Muscle of leg (tissue), 11 donors: ENCODE data around the gene TCEAL1. TPM values are rescaled to one million over a fixed set of nuclear protein-coding genes. Genes with fewer than 3 reads are reported as not detected.
"Not testable (repeated sequence)": the region's sequence is repeated elsewhere in the genome, so short reads cannot be mapped to it uniquely, and the experiment has no call there.

Experiments used
- DNase-seq: peaks from one replicate; pipeline ENCODE4 v3.0.0; 2013
- H3K27ac ChIP-seq: one replicate; pipeline ENCODE4 v1.5.1; 2013; ENCODE audit warnings: mild to moderate bottlenecking, low read length, control low read depth
- H3K27me3 ChIP-seq: one replicate; pipeline ENCODE4 v1.6.1; 2013; ENCODE audit warnings: low read length; ENCODE audit not compliant: control insufficient read depth, insufficient read depth
- H3K36me3 ChIP-seq: one replicate; pipeline ENCODE4 v1.6.1; 2013; ENCODE audit warnings: low read length; ENCODE audit not compliant: control insufficient read depth, insufficient read depth
- H3K4me1 ChIP-seq: one replicate; pipeline ENCODE4 v1.6.1; 2013; ENCODE audit warnings: low read length; ENCODE audit not compliant: control insufficient read depth, insufficient read depth
- H3K4me3 ChIP-seq: one replicate; pipeline ENCODE4 v1.5.1; 2013; ENCODE audit warnings: low read length, control low read depth
- H3K9me3 ChIP-seq: replicated peaks from 2 replicates; pipeline ENCODE4 v1.6.1; 2013; ENCODE audit warnings: low read depth, low read length; ENCODE audit not compliant: control insufficient read depth
- WGBS: methylation state at CpG from one replicate; pipeline ENCODE4 v1.1.5; 2013; ENCODE audit warnings: missing lambda C conversion rate; ENCODE audit not compliant: insufficient coverage; 5-methylcytosine and 5-hydroxymethylcytosine counted together
- polyA plus RNA-seq, 8 donors: library from polyadenylated mRNA; unstranded; fragments of 120-200 nt; gene quantifications; one replicate each; pipeline versions ENCODE4 v1.2.1 to v1.2.3, GENCODE V29; 2013; ENCODE audit warnings: inconsistent platforms in 1 of 8, low replicate concordance in 1 of 8; ENCODE audit not compliant: insufficient read length in 8 of 8, insufficient read depth in 1 of 8
- total RNA-seq: library from RNA; stranded (reverse); fragments of 120-200 nt; gene quantifications from one replicate; pipeline ENCODE4 v1.2.4, GENCODE V29; 2013

Gene TCEAL1
- total and polyA plus RNA-seq, 9 donors, result 52.1 to 69.2 (median 62.9) TPM

DNA sequence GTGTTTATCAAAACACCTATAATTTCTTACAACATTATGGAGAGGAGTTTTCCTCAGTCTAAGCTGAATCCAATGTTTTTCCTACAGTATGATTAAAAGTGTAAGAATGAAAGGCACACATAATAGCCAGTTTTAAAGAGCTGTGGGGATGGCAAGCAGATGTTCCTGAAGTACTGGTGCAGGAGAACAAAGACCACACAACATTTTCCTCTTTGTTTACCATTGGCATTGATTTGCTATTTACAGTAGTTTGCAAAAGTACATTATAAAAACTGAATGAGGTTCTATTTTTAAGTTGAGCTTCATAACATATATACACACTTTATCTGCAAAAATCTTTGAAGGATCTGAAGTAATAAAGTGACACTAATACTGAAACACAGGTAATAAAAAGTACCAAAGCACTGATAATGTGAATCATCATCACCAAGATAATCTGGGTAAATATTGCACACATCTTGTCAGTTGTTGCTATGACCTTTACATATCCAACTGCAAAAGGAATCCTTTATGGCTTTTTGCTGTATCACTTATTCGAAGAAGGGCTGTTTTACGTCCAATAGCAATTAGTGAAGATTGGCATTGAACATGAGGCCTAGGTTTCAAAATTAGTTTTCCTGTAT, 22.5 kb downstream of the TCEAL1 start:
- no peak for DNase-seq
- Histone ChIP-seq H3K4me1 (no peaks in the 10 kb centered on the region), H3K27me3 (peaks cover 6% of the 10 kb centered on the region), H3K4me3 (no peak overlapping the region), H3K9me3 (no peaks in the 10 kb centered on the region), H3K36me3 (no peaks in the 10 kb centered on the region), H3K27ac (no peak overlapping the region)
- WGBS, result no CpG with 5 or more reads among the region's 2 CpGs

DNA sequence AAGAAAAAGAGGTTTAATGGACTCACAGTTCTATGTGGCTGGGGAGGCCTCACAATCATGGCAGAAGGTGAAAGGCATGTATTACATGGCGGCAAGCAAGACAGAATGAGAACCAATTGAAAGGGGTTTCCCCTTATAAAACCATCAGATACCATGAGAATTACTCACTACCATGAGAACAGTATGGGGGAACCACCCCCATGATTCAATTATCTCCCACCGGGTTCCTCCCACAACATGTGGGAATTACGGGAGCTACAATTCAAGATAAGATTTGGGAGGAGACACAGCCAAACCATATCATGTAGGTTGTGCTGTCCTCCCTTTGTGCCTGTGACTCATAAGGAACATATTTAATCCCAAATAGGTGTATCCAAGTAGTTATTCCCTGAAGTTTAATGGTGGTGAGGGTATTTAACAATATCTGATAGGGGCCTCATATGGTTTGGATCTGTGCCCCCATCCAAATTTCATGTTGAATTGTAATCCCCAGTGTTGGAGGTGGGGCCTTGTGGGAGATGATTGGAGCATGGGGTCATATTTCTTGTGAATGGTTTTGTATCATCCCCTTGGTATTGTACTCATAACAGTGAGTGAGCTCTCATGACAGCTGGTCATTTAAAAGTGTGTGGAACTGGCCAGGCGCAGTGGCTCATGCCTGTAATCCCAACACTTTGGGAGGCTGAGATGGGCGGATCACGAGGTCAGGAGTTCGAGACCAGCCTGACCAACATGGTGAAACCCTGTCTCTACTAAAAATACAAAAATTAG, 26.6 kb downstream of the TCEAL1 start:
- not testable (repeated sequence) for H3K9me3 ChIP-seq, H3K4me3 ChIP-seq, H3K27ac ChIP-seq, H3K4me1 ChIP-seq, H3K36me3 ChIP-seq, DNase-seq
- WGBS, result 100% methylated on average over 1 of the region's 7 CpGs
- peaks cover 19% of the 10 kb centered on the region for H3K27me3 ChIP-seq

GRCh38 chrX:103656617-103657016, 27.8 kb downstream of the TCEAL1 start:
- no peak for DNase-seq
- Histone ChIP-seq H3K36me3 (no peaks in the 10 kb centered on the region), H3K27ac (no peak overlapping the region), H3K9me3 (no peaks in the 10 kb centered on the region), H3K4me1 (no peaks in the 10 kb centered on the region), H3K4me3 (no peak overlapping the region), H3K27me3 (peaks cover 19% of the 10 kb centered on the region)
- no CpG with 5 or more reads among the region's 3 CpGs for WGBS

DNA sequence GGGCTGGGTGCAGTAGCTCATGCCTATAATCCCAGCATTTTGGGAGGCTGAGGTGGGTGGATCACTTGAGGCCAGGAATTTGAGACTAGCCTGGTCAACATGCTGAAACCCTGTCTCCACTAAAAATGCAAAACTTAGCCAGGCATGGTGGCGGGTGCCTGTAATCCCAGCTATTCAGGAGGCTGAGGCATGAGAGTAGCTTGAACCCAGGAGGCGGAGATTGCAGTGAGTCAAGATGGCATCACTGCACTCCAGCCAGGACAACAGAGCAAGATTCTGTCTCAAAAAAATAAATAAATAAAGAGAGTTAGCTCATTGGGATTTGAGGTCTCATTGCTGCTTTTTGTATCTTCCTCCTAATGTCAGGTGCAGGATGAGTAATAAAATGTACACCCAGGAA, 28.3 kb downstream of the TCEAL1 start:
- H3K27ac ChIP-seq, H3K4me1 ChIP-seq, H3K4me3 ChIP-seq, DNase-seq, H3K36me3 ChIP-seq, H3K9me3 ChIP-seq: not testable (repeated sequence)
- H3K27me3 ChIP-seq, result peaks cover 19% of the 10 kb centered on the region
- WGBS, result no CpG with 5 or more reads among the region's 2 CpGs

DNA sequence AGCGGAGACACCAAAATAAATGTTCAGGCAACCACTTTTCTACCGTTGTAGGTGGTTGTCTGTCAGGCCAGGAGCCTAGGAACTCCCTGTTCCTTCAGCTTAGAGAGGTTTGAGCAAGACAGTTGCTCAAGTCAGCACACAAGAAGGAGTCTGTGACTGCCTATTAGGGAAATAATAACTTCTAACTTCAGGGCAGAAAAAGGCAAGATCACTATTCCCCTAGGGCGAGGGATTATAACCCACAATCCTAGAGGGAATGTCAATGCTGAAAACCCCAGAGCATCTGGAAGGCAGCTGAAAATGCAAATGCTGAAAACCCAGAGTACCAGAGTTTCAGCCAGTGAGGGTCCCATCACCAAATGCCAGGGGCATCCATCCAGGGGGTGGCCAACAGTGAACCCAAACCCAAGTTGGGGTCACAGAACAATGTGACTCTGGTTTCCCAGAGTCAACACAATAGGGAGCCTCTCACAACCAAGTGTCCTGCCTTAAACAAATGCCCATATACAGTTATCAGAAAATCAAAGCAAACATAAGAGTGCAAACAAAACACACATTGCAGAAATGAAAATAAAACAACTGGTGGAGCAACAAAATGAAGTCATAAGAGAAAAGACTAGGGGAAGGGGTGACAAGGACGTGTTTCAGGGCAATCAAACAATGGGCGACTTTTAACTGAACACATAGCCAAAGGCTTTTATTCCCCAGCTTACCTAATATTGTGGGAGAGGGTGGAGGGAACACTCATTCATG, 30.1 kb downstream of the TCEAL1 start:
- 78% methylated on average over 1 of the region's 5 CpGs for WGBS
- DNase-seq, result no peak
- H3K9me3 ChIP-seq, result no peaks in the 10 kb centered on the region
- no peaks in the 10 kb centered on the region for H3K4me1 ChIP-seq
- peaks cover 23% of the 10 kb centered on the region for H3K27me3 ChIP-seq
- H3K4me3 ChIP-seq, result no peak overlapping the region
- no peak overlapping the region for H3K27ac ChIP-seq
- H3K36me3 ChIP-seq, result no peaks in the 10 kb centered on the region

DNA sequence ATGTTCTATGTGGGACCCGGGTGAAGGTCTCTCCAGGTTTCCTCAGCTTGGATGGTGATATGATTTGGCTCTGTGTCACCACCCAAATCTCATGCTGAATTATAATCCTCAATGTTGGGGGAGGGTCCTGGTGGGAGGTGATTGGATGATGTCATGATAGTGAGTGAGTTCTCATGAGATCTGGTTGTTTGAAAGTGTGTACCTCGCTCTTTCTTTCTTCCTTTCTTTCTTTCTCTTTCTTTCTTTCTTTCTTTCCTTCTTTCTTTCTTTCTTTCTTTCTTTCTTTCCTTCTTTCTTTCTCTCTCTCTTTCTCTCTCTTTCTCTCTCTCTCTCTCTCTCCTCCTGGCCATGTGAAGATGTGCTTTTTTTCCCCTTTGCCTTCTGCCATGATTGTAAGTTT, 30.7 kb downstream of the TCEAL1 start:
- H3K27me3 ChIP-seq, result peaks cover 27% of the 10 kb centered on the region
- H3K27ac ChIP-seq, H3K4me1 ChIP-seq, DNase-seq, H3K36me3 ChIP-seq, H3K9me3 ChIP-seq, H3K4me3 ChIP-seq: not testable (repeated sequence)
- no CpG with 5 or more reads among the region's 2 CpGs for WGBS

DNA sequence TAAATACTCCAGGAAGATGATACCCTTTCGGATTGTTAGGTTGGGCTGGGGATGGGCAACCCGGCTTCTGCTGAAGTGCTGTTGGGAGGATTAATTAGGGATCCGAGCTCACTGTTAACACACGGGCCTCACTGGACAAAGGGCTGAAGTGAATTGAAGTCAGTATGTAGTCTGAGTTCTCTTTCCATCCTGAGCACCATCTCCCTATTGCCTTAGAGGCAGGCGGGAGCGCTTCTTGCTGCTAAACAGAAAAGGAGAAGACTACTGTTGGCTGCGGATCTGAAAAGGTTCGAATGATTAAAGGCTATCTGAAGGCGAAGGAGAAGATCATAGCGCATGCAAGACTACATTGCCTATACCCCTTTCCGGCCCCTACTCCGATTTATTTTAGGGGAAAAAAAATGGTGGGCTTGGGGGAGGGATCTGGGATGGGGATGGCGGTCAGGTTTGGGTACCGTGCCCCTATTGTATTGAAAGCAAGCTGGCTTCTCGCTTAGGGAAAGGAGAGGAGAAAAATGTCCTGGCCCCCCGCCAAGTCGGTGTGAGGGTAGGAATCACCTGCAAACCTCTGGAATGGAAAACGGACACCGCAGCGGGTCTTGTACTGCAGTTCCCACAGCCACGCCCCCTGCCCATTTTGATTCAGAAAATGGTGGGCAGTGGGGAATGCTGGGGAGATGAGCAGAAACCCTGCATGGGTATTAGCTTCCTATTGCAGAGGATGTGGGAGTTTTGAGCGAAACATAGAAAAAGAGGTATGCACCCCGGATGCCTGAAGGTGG, 35.4 kb downstream of the TCEAL1 start:
- H3K27me3 ChIP-seq, result peaks cover 30% of the 10 kb centered on the region
- no peaks in the 10 kb centered on the region for H3K36me3 ChIP-seq
- no peak overlapping the region for H3K27ac ChIP-seq
- no peaks in the 10 kb centered on the region for H3K9me3 ChIP-seq
- no peak for DNase-seq
- no peak overlapping the region for H3K4me3 ChIP-seq
- peaks cover 4% of the 10 kb centered on the region for H3K4me1 ChIP-seq
- WGBS, result 17% methylated on average over 11 of the region's 23 CpGs

DNA sequence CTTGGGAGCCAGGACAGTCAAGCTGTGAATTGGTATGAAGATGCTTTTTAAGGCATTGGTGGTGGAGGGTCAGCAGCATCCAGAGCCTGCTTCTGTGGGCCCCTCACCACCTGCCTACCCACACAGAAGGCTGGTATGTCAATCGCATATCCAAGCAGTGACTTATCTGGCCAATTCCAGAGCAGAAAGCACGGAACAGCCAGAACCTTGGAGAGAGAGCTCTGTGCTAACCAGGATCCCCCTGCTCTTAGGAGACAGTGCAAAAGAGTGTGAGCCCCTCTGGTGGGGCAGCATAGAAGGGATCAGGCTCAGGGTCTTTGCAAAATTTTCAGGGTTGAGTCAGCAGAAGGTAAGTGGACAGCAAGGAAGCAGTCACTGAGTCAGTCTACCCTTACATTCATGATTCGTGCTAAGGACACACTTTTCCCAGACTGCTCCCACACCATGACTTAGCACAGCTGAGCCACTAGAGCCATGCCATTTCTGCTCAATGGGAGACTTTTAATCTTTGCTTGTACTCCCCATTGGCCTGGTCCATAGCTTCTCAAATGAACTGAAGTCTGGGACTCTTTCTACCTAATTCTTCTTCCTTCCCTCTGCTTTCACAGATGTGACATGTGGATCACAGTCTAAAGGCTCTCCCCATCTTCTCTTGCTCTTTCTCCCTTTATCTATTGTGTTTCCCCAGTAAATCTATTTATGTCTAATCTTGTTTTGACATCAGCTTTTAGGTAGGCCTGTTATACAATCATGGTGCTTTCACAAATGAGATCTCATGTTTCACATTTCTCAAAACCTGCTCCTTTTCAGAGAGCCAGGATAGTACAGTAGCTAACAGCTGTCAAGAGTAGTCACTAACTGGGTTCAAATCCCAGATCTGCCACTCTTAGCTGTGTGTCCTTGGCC, 37.7 kb downstream of the TCEAL1 start:
- no peaks in the 10 kb centered on the region for H3K36me3 ChIP-seq
- H3K27me3 ChIP-seq, result peaks cover 28% of the 10 kb centered on the region
- H3K4me1 ChIP-seq, result peaks cover 4% of the 10 kb centered on the region
- no peak overlapping the region for H3K4me3 ChIP-seq
- no peak for DNase-seq
- 67% methylated on average over 1 of the region's 3 CpGs for WGBS
- H3K9me3 ChIP-seq, result no peaks in the 10 kb centered on the region
- no peak overlapping the region for H3K27ac ChIP-seq

DNA sequence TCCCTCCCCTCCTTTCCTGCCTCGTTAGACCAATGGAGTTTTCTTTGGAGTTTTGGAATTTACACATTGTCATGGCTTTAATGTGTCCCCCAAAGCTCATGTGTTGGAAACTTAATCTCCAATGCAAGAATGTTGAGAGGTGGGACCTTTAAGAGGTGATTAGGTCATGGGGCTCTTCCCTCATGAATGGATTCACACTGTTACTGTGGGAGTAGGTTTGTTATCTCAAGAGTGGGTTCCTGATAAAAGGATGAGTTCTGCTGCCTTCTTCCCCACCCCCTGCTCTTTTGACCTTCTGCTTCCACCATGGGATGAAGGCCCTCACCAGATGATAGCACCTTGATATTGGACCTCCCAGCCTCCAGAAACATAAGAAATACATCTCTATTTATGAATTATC, 41.0 kb downstream of the TCEAL1 start:
- peaks cover 24% of the 10 kb centered on the region for H3K27me3 ChIP-seq
- no peaks in the 10 kb centered on the region for H3K4me1 ChIP-seq
- WGBS, result no CpG with 5 or more reads among the region's 1 CpG
- no peaks in the 10 kb centered on the region for H3K36me3 ChIP-seq
- no peaks in the 10 kb centered on the region for H3K9me3 ChIP-seq
- no peak for DNase-seq
- H3K4me3 ChIP-seq, result no peak overlapping the region
- no peak overlapping the region for H3K27ac ChIP-seq
